DMS153 treated with DMSO at 0.1 percent for 48 hours (cell line): ENCODE results near the gene TMEM154.
A peak's percentile ranks its signal among the peaks of the same experiment; 100 is the strongest.

Source experiments
- DNase-seq: peaks from one replicate; lab custom pipeline; 2025; ENCODE audit not compliant: unreplicated experiment; lab: John Stamatoyannopoulos, UW

Gene TMEM154

GRCh38 chr4:152697284-152698088 lies 17.7 kb upstream of the TMEM154 start:
- DNase-seq = no peak

GRCh38 chr4:152696764-152697261 lies 17.0 kb upstream of the TMEM154 start:
- DNase-seq = no peak

GRCh38 chr4:152693871-152694270 lies 14.1 kb upstream of the TMEM154 start:
- no peak for DNase-seq

GRCh38 chr4:152691761-152692160 lies 12.0 kb upstream of the TMEM154 start:
- peak; percentile 56 for DNase-seq

- DNase-seq = peak; percentile 67
Measured at GRCh38 chr4:152690706-152691651, 11.2 kb upstream of the TMEM154 start.

GRCh38 chr4:152689615-152690501 lies 10.1 kb upstream of the TMEM154 start:
- DNase-seq = no peak

GRCh38 chr4:152687974-152688599 lies 8.3 kb upstream of the TMEM154 start:
- no peak for DNase-seq

GRCh38 chr4:152686452-152687013 lies 6.7 kb upstream of the TMEM154 start:
- no peak for DNase-seq

GRCh38 chr4:152684587-152684986 lies 4.8 kb upstream of the TMEM154 start:
- DNase-seq = no peak

- DNase-seq = no peak
Measured at GRCh38 chr4:152684007-152684406, 4.2 kb upstream of the TMEM154 start.

- no peak for DNase-seq
Measured at GRCh38 chr4:152682143-152682941, 2.5 kb upstream of the TMEM154 start.

GRCh38 chr4:152680988-152681603 lies 1.3 kb upstream of the TMEM154 start:
- DNase-seq = no peak

- peak; percentile 60 for DNase-seq
Measured at GRCh38 chr4:152678841-152679240, 956 bp downstream of the TMEM154 start.

- no peak for DNase-seq
Measured at GRCh38 chr4:152677117-152677516, 2.7 kb downstream of the TMEM154 start.

GRCh38 chr4:152676052-152676854 lies 3.5 kb downstream of the TMEM154 start:
- DNase-seq = no peak

- no peak for DNase-seq
Measured at GRCh38 chr4:152674359-152674758, 5.4 kb downstream of the TMEM154 start.

- no peak for DNase-seq
Measured at GRCh38 chr4:152673489-152673888, 6.3 kb downstream of the TMEM154 start.
